Sigmoid colon (tissue), 7 donors: ENCODE measurements around the gene HDGFL1. TPM values are rescaled to one million over a fixed set of nuclear protein-coding genes. Genes with fewer than 3 reads are reported as not detected.

Experiments
- DNase-seq: peaks from one replicate; pipeline ENCODE4 v3.0.0-alpha.2; 2019
- H3K27ac ChIP-seq, 4 donors: fragments of 200-600 bp; sonication (generic); one replicate each; pipeline ENCODE4 v1.5.1; 2016 to 2019; ENCODE audit warnings: mild to moderate bottlenecking in 1 of 4
- H3K27me3 ChIP-seq, 3 donors: fragments of 200-600 bp; sonication (generic); one replicate each; pipeline ENCODE4 v1.5.1; 2019; ENCODE audit warnings: mild to moderate bottlenecking in 1 of 3
- H3K36me3 ChIP-seq, 4 donors: fragments of 200-600 bp; sonication (generic); one replicate each; pipeline ENCODE4 v1.5.1; 2016 to 2019
- H3K4me1 ChIP-seq, 4 donors: fragments of 200-600 bp; sonication (generic); one replicate each; pipeline ENCODE4 v1.5.1; 2017 to 2019
- H3K4me3 ChIP-seq, 4 donors: fragments of 200-600 bp; sonication (generic); one replicate each; pipeline ENCODE4 v1.5.1; 2017 to 2019; ENCODE audit warnings: mild to moderate bottlenecking in 2 of 4, moderate library complexity in 1 of 4
- H3K9me3 ChIP-seq, 4 donors: fragments of 200-600 bp in 3 of 4; sonication (generic) in 3 of 4; one replicate each; pipeline versions ENCODE4 v1.5.1 to v1.6.1; 2013 to 2019
- CTCF ChIP-seq, 4 experiments: fragments of 450-650 bp in 3 of 4; fragments of 200-600 bp in 1 of 4; IDR thresholded peaks; one replicate each; pipeline ENCODE4 v1.5.1; 2016 to 2019; ENCODE audit warnings: antibody characterized with exemption in 4 of 4, mild to moderate bottlenecking in 3 of 4, moderate library complexity in 2 of 4
- EP300 ChIP-seq, 4 donors: sonication (generic); formaldehyde crosslinking; IDR thresholded peaks; one replicate each; pipeline ENCODE4 v1.6.1; 2017; ENCODE audit warnings: antibody characterized with exemption in 4 of 4
- POLR2A ChIP-seq, 2 donors: fragments of 450-650 bp; IDR thresholded peaks; one replicate each; pipeline ENCODE4 v1.6.1; 2016; ENCODE audit warnings: antibody characterized with exemption in 2 of 2, mild to moderate bottlenecking in 2 of 2, moderate library complexity in 2 of 2
- POLR2AphosphoS5 ChIP-seq, 4 donors: sonication (generic); formaldehyde crosslinking; IDR thresholded peaks; one replicate each; pipeline ENCODE4 v1.6.1; 2017; ENCODE audit warnings: antibody characterized with exemption in 4 of 4
- WGBS, 2 donors: extraction: QIAGEN DNeasy Blood & Tissue Kit; methylation state at CpG; one replicate each; pipeline ENCODE4 v1.1.7; 2013; 5-methylcytosine and 5-hydroxymethylcytosine counted together
- intact Hi-C: fragments of 100-400 bp; cut with DNase I; formaldehyde crosslinking; loops from one replicate; pipeline ENCODE4 v1.15.1; 2023
- polyA plus RNA-seq, 3 donors: library from polyadenylated mRNA; stranded (reverse); fragments of 200-250 nt; gene quantifications; one replicate each; pipeline ENCODE4 v1.2.3, GENCODE V29; 2013
- total RNA-seq, 4 donors: library from RNA; depleted of rRNA; stranded (reverse); fragments of >200 nt; gene quantifications; one replicate each; pipeline ENCODE4 v1.1.0, GENCODE V29; 2016
- donor health status: healthy with polysubstance abuse.
- donor health status: Bipolar disorder and iron deficiency.
- donor health status: healthy.

HDGFL1 gene
- total RNA-seq (not detected), polyA plus RNA-seq (not detected)

GRCh38 chr6:22569281-22570184, at the start of gene HDGFL1:
Gene HDGFL1 (plus strand): TSS chr6:22569566. CDS start chr6:22569576, 10 bp downstream.
- Histone ChIP-seq H3K27ac (no peak within 1 kb of the TSS), H3K27me3 (no peaks in the 10 kb centered on the region), H3K4me3 (no peak within 1 kb of the TSS), H3K4me1 (no peaks in the 10 kb centered on the region), H3K36me3 (no peaks in the 10 kb centered on the region), H3K9me3 (no peaks in the 10 kb centered on the region)
- 95 to 97% methylated on average over 89 of the region's 89 CpGs for WGBS, 2 donors
- no peak for DNase-seq
- intact Hi-C loops, result no loop called here
- no peak for TF ChIP-seq POLR2AphosphoS5 (IDR thresholded peaks at IDR 0.05)
- no peak for TF ChIP-seq EP300 (IDR thresholded peaks at IDR 0.05)
- TF ChIP-seq POLR2A (IDR thresholded peaks at IDR 0.05), result no peak
- no peak for TF ChIP-seq CTCF (IDR thresholded peaks at IDR 0.05)

GRCh38 chr6:22521035-22521434, 48.3 kb upstream of the HDGFL1 start:
- intact Hi-C loops, result no loop called here
- WGBS, 2 donors, result 45 to 82% methylated on average over 4 of the region's 4 CpGs
- DNase-seq, result no peak

GRCh38 chr6:22526736-22527135, 42.6 kb upstream of the HDGFL1 start:
- H3K27ac ChIP-seq, result no peak overlapping the region
- no peak for DNase-seq
- H3K4me1 ChIP-seq, result peaks cover 0 to 16% (median 11%) of the 10 kb centered on the region in 4 donors
- intact Hi-C loops, result no loop called here
- no peaks in the 10 kb centered on the region for H3K9me3 ChIP-seq
- TF ChIP-seq POLR2AphosphoS5 (IDR thresholded peaks at IDR 0.05) (no peak), POLR2A (IDR thresholded peaks at IDR 0.05) (no peak), EP300 (IDR thresholded peaks at IDR 0.05) (no peak), CTCF (IDR thresholded peaks at IDR 0.05) (no peak)
- H3K4me3 ChIP-seq, result no peak overlapping the region
- no peaks in the 10 kb centered on the region for H3K27me3 ChIP-seq
- H3K36me3 ChIP-seq, result no peaks in the 10 kb centered on the region

More at GRCh38 chr6:22521035-22521434, 48.3 kb upstream of the HDGFL1 start:
- no peak overlapping the region for H3K4me3 ChIP-seq
- no peak overlapping the region for H3K27ac ChIP-seq
- no peaks in the 10 kb centered on the region for H3K27me3 ChIP-seq
- no peak for TF ChIP-seq POLR2A (IDR thresholded peaks at IDR 0.05)
- no peak for TF ChIP-seq POLR2AphosphoS5 (IDR thresholded peaks at IDR 0.05)
- TF ChIP-seq CTCF (IDR thresholded peaks at IDR 0.05), result no peak
- no peaks in the 10 kb centered on the region for H3K4me1 ChIP-seq
- H3K36me3 ChIP-seq, result no peaks in the 10 kb centered on the region
- H3K9me3 ChIP-seq, result no peaks in the 10 kb centered on the region

GRCh38 chr6:22529866-22530265, 39.5 kb upstream of the HDGFL1 start:
- 97 to 98% methylated on average over 1 of the region's 1 CpG for WGBS, 2 donors
- intact Hi-C loops, result no loop called here
- Histone ChIP-seq H3K27ac (no peak overlapping the region), H3K4me1 (peaks cover 0 to 16% (median 11%) of the 10 kb centered on the region in 4 donors), H3K4me3 (no peak overlapping the region), H3K36me3 (no peaks in the 10 kb centered on the region), H3K9me3 (no peaks in the 10 kb centered on the region), H3K27me3 (no peaks in the 10 kb centered on the region)
- DNase-seq, result no peak
- TF ChIP-seq EP300 (IDR thresholded peaks at IDR 0.05) (no peak), CTCF (IDR thresholded peaks at IDR 0.05) (no peak), POLR2AphosphoS5 (IDR thresholded peaks at IDR 0.05) (no peak), POLR2A (IDR thresholded peaks at IDR 0.05) (no peak)
